Upper lobe of left lung (tissue), 4 donors: ENCODE results near the gene SAPCD2.

ENCODE experiments used
- EP300 ChIP-seq, 4 donors: sonication (generic); formaldehyde crosslinking; IDR thresholded peaks; one replicate each; pipeline ENCODE4 v1.5.1; 2017; ENCODE audit warnings: antibody characterized with exemption in 4 of 4, control low read depth in 2 of 4
- POLR2A ChIP-seq, 4 donors: fragments of 450-650 bp; IDR thresholded peaks; one replicate each; pipeline ENCODE4 v1.5.1; 2016 to 2017; ENCODE audit warnings: antibody characterized with exemption in 4 of 4, mild to moderate bottlenecking in 2 of 4
- TF ChIP-seq, protein P1 (sequence below), 6 experiments: fragments of 450-650 bp in 4 of 6; fragments of 200-600 bp in 2 of 6; sonication (generic) in 2 of 6; IDR thresholded peaks; one replicate each; pipeline ENCODE4 v1.5.1; 2016 to 2019; ENCODE audit warnings: antibody characterized with exemption in 6 of 6

DNA sequence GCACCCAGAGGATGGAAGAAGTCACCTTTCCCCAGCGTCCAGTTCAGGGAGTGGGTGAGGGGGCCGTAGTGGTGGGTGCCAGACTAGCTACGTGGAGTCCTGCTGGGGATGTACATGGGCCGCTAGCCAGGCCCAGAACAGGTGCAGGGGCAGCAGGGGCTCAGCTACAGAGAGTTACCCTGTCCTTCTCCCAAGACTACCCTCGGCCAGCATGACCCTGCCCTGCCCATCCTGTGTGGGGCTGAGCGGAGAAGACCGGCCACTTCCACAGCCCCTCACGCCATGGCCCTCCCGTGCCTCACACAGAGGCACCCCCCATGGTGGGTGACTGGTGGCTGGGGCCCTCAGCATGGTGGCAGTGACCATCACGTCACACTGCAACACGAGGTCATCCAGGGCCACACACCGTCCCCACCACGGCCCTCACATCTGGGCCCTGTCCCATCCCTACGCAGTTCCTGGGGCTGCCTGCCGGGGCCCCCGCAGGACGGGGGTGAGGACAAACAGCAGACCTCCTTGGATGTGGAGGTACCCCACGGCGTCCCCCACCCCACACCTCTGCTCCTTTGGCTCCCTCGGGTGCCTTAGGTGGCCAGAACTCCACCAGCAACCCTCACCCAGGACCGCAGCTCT lies 45.2 kb upstream of the SAPCD2 start:
- TF ChIP-seq, protein P1, sequence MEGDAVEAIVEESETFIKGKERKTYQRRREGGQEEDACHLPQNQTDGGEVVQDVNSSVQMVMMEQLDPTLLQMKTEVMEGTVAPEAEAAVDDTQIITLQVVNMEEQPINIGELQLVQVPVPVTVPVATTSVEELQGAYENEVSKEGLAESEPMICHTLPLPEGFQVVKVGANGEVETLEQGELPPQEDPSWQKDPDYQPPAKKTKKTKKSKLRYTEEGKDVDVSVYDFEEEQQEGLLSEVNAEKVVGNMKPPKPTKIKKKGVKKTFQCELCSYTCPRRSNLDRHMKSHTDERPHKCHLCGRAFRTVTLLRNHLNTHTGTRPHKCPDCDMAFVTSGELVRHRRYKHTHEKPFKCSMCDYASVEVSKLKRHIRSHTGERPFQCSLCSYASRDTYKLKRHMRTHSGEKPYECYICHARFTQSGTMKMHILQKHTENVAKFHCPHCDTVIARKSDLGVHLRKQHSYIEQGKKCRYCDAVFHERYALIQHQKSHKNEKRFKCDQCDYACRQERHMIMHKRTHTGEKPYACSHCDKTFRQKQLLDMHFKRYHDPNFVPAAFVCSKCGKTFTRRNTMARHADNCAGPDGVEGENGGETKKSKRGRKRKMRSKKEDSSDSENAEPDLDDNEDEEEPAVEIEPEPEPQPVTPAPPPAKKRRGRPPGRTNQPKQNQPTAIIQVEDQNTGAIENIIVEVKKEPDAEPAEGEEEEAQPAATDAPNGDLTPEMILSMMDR (IDR thresholded peaks at IDR 0.05), result no peak
- TF ChIP-seq EP300 (IDR thresholded peaks at IDR 0.05) (no peak), POLR2A (IDR thresholded peaks at IDR 0.05) (no peak)
